G401 (cell line): ENCODE data around the gene RPRD1A. TPM values are rescaled to one million over a fixed set of nuclear protein-coding genes. Genes with fewer than 3 reads are reported as not detected.
"Not testable (repeated sequence)": the region's sequence is repeated elsewhere in the genome, so short reads cannot be mapped to it uniquely, and the experiment has no call there.

Experiments
- DNase-seq: peaks from one replicate; pipeline ENCODE4 v3.0.0-alpha.2; 2015; ENCODE audit warnings: low spot score
- in situ Hi-C: cut with HindIII; loops from 2 replicates; pipeline ENCODE4 v1.10.0; 2016; ENCODE audit warnings: low sequenced_read_pairs, mixed read lengths
- total RNA-seq: library from RNA; depleted of rRNA; stranded (reverse); fragments of >200 nt; shearing (Covaris generic); gene quantifications from 2 replicates; pipeline ENCODE4 v1.2.3, GENCODE V29; 2014

The RPRD1A gene
- total RNA-seq, 1 experiment from 2014 or later: 56.8 TPM

- no peak for DNase-seq
- in situ Hi-C loops: no loop called here
Observed at GRCh38 chr18:35982409-35983114, 84.8 kb downstream of the RPRD1A start.

- in situ Hi-C loops: no loop called here
- DNase-seq: no peak
Observed at GRCh38 chr18:35979112-35979511, 88.2 kb downstream of the RPRD1A start.

GRCh38 chr18:35974181-35974580 lies 93.2 kb downstream of the RPRD1A start:
- in situ Hi-C loops: no loop called here

GRCh38 chr18:35973650-35974049 lies 93.7 kb downstream of the RPRD1A start:
- in situ Hi-C loops: no loop called here
- no peak for DNase-seq

More at GRCh38 chr18:35974181-35974580, 93.2 kb downstream of the RPRD1A start:
- DNase-seq: no peak

- in situ Hi-C loops: no loop called here
- DNase-seq: peak; percentile 93
Observed at GRCh38 chr18:35972197-35973000, 95.0 kb downstream of the RPRD1A start, which contains the start of gene RMP24. Gene RMP24, plus strand, starts transcription at chr18:35972679.

- DNase-seq: peak; percentile 68
- in situ Hi-C loops: no loop called here
Observed at GRCh38 chr18:35971661-35972196, 95.6 kb downstream of the RPRD1A start.

- no peak for DNase-seq
- in situ Hi-C loops: no loop called here
Observed at GRCh38 chr18:35969676-35970075, 97.7 kb downstream of the RPRD1A start.

- in situ Hi-C loops: no loop called here
- DNase-seq: no peak
Observed at GRCh38 chr18:35968278-35968880, 99.0 kb downstream of the RPRD1A start.

- DNase-seq, in situ Hi-C loops: not testable (repeated sequence)
Observed at GRCh38 chr18:35967866-35968265, 99.5 kb downstream of the RPRD1A start.

GRCh38 chr18:35964319-35964718 lies 103.0 kb downstream of the RPRD1A start:
- in situ Hi-C loops: no loop called here
- no peak for DNase-seq

- DNase-seq: no peak
- in situ Hi-C loops: no loop called here
Observed at GRCh38 chr18:35962320-35962719, 105.0 kb downstream of the RPRD1A start.

GRCh38 chr18:35956226-35956625 lies 111.1 kb downstream of the RPRD1A start:
- DNase-seq: no peak
- in situ Hi-C loops: no loop called here

GRCh38 chr18:35953688-35954087 lies 113.7 kb downstream of the RPRD1A start:
- in situ Hi-C loops: no loop called here
- DNase-seq: no peak

- in situ Hi-C loops: no loop called here
- DNase-seq: no peak
Observed at GRCh38 chr18:35950628-35950982, 116.8 kb downstream of the RPRD1A start.

- in situ Hi-C loops: no loop called here
Observed at GRCh38 chr18:35949903-35950627, 117.3 kb downstream of the RPRD1A start.

GRCh38 chr18:35949090-35949489 lies 118.3 kb downstream of the RPRD1A start:
- DNase-seq: no peak

More at GRCh38 chr18:35949903-35950627, 117.3 kb downstream of the RPRD1A start:
- DNase-seq: peak; percentile 72

GRCh38 chr18:35948080-35948479 lies 119.3 kb downstream of the RPRD1A start:
- in situ Hi-C loops: no loop called here

More at GRCh38 chr18:35949090-35949489, 118.3 kb downstream of the RPRD1A start:
- in situ Hi-C loops: no loop called here

GRCh38 chr18:35942661-35943060 lies 124.7 kb downstream of the RPRD1A start:
- in situ Hi-C loops: no loop called here
- no peak for DNase-seq

More at GRCh38 chr18:35948080-35948479, 119.3 kb downstream of the RPRD1A start:
- no peak for DNase-seq

GRCh38 chr18:35942133-35942532 lies 125.2 kb downstream of the RPRD1A start:
- DNase-seq: no peak
- in situ Hi-C loops: no loop called here
